GM18505 (cell line): Measurements from ENCODE around the gene DLG4.

Experiments
- ATAC-seq: cut with Tn5 transposase; IDR thresholded peaks from one replicate; pipeline ENCODE4 v1.9.1; 2021; ENCODE audit not compliant: unreplicated experiment
- POLR2A ChIP-seq: IDR thresholded peaks from 4 replicates; pipeline ENCODE4 v1.6.1; 2011; ENCODE audit warnings: borderline replicate concordance; ENCODE audit not compliant: insufficient read depth, insufficient read length; ENCODE audit errors: extremely low read depth

Gene DLG4

DNA sequence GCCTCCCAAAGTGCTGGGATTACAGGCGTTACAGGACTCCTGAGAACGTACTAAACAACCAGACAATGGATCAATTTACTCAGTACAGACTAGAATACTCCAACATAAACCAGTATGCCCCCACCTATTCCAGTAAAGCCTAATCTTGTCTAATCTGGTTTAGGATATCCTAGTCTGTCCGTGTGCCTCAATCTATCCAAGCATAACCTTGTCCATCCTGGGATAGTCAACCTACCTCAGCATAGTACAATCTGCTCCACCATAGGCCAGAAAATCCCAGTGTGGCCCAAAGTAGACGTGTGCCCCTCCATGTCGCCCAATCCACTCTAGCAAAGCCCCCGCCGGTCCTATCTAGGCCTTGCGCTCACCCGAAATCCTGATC, 14.1 kb upstream of the DLG4 start:
- no peak for ATAC-seq
- no peak for TF ChIP-seq POLR2A

DNA sequence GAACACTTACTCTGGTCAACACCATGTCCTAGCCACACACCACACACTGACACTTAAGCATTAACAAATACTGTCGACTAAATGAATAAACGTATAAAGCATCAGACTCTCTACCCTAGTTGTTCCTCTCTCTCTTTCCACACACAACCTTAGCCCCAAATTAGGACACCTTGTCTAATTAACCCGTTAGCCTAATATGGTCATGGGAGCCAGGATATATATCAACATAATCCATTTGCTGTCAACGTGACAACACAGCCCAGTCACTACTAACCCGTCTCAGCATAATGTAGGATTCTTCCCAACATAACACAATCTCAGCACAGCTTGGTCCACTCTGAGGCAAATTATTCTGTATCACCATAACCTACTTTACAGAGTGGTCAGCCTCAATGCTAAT, 12.5 kb upstream of the DLG4 start:
- no peak for ATAC-seq
- TF ChIP-seq POLR2A, result no peak

DNA sequence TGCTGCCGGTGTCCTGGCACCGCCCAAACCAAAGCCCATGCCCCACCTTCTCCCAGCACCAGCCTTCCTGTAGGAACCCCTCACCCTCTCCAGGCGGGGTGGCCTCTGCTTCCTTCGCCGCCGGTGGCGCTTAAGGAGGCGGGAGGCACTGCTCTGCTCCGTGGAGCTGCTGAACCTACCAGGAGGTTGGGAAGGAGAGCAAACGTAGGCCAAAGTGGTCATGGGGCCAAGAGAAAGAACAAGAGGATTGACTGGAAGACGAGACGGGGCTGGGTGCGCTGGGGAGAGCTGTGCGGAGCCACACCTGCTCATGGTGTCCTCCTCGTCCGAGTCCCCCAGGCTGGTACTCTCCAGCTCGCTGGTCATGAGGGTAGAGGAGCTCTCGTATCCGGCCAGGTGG, 9.9 kb upstream of the DLG4 start:
- no peak for ATAC-seq
- TF ChIP-seq POLR2A, result no peak

DNA sequence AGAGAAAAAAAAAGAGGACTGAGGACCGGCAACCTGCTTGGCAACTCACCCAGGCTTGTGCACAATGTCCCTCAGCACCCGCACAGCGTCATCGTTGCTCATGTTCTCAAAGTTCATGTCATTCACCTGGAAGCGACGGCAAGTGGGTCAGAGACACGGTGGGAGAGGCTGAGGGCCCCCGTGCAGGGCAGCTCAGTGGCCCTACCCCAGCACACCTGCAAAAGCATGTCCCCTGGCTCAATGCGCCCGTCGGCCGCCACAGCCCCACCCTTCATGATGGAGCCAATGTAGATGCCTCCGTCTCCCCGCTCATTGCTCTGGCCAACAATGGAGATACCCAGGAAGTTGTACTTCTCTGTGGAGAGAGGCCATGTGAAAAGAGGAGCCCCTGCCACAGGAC, 9.3 kb upstream of the DLG4 start:
- no peak for ATAC-seq
- TF ChIP-seq POLR2A, result no peak

DNA sequence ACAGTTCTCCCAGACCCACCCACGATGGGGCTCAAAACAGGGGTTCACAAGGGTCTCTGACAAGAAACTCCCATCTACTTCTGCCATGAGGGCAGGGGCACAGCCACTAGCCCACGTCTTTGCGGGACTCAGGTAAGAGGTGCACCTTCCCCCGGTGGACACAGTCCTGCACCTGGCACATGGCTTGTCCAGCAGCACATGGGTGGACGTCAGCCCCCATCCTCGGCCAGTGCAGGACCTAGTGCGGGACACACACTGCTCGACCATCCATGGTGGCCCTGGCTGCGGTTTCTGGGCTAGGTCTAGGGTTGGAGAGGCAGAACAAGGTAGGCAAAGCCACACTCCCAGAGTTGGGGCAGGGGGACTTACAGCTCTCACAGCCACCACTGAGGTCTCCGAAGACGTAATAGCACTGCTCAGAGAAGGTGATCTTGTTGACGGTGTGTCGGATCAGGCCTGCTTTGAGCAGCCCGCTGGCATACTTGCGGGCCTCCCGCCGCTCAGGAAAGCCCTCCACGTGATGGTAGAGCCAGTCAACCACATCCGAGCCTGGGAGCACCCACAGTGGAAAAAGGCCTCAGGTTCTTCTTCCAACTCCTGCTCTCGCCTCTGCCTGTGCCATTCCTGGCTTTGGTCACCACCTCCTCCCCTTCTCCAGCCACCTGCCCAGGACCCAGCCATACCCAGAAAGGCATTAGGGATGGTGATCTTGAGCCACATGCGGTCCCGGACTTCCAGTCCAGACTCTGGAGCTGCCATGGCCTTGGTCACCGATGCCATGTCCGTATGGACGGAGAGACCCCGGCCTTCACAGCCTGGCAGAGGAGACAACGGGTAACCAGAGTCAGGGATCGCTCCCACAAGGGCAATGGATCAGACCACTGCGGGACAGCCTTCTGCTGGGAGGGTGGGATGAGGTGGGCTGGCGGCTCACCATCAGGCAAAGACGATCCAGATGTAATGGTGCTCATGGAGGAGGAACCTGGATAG, 7.4 kb upstream of the DLG4 start:
- no peak for TF ChIP-seq POLR2A
- ATAC-seq, result no peak

DNA sequence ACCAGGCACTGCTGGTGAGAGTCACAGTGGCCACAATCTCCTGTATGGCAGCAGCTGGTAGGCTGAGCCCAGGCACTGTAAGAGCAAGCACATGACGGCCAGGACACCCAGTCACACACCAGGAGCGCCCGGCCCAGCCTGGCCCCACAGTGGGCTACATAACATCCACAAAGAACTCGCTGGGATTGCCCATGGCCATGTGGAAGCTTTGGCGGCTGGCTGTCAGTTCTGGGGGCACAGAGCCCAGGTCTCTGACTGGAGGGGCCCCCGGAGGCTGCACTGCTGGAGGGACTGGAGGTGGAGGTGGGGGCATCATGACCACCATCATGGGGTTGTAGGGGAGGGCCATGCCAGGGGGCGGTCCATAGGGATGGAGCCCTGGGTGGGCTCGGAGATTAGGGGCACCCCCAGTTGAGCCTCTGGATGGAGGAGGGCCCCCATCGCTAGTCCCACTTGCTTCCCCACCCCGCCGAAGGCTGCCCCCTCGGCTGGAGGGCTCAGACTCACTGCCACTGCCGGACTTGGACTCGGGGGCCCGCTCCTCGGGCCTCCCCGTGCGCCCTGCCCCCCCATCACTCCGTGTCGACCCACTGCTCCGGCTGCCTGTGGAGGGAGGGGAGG, 6.2 kb upstream of the DLG4 start:
- ATAC-seq, result no peak

DNA sequence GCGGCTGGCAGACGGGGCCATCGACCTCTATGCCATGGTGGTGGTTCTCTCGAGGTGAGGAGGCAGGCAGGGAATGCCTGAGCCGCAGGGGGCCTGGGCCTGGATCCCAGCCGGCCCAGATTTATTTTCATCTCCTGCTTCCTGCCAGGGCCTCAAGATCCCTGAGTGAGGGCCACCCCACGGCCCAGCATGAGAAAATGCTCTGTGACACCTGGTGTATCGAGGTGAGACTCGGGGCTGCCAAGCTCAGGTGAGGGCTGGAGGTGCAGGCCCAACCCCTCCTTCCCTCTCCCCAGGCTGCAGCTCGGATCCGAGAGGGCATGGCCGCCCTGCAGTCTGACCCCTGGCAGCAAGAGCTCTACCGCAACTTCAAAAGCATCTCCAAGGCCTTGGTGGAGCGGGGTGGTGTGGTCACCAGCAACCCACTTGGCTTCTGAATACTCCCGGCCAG, 5.0 kb upstream of the DLG4 start:
- no peak for TF ChIP-seq POLR2A
- no peak for ATAC-seq

More for the DNA sequence above, 6.2 kb upstream of the DLG4 start:
- TF ChIP-seq POLR2A, result no peak

DNA sequence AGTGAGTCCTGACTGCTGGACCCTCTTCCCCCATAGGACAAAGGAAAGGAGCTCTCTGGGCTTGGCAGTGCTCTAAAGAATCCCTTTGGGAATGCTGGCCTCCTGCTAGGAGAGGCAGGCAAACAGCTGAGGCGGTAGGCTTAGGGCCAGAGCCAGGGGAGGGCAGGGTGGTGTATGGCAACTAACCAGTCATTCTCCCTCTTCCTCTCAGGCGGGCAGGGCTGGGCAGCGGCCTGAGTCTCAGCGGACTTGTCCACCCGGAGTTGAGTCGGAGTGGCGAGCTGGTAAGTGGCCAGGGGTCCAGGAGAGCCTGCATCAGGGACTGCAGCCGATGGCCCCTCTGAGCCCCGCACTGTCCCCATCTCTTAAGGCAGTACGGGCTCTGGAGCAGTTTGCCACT, 4.5 kb upstream of the DLG4 start:
- TF ChIP-seq POLR2A, result no peak
- ATAC-seq, result no peak

DNA sequence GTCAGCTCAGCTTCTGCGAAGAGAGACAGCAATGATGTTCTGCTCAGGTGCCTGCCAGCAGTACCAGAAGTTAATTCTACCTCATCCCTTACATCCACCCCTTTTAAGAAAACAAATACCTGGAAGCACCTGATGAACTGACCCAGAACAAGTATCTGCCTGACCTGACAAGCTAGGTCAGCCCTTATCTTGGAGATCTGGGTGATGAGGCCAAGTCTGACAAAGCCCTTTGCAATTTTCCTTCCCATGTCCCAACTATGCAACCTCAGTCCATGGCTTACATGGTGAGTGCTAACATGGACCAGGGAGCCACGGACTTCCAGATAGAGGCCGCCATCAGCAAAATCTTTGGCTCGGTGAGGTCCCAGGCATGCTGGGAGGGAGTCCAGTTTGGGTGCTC, 3.7 kb upstream of the DLG4 start:
- TF ChIP-seq POLR2A, result no peak
- ATAC-seq, result no peak

DNA sequence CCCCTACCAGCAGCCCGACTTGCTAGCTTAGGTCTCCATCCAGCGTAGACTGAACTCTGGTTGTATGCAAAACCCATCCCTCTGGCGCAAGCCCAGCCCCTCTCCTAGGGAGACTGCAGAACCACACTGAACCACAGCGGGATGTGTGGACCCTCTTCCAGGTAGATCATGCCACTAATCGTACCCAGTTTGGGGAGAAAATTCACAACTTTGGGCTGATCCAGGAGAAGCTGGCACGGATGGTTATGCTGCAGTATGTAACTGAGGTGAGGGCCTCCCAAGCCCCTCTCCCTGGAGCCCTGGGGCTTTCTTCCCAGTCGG, 3.3 kb upstream of the DLG4 start:
- no peak for ATAC-seq
- no peak for TF ChIP-seq POLR2A

DNA sequence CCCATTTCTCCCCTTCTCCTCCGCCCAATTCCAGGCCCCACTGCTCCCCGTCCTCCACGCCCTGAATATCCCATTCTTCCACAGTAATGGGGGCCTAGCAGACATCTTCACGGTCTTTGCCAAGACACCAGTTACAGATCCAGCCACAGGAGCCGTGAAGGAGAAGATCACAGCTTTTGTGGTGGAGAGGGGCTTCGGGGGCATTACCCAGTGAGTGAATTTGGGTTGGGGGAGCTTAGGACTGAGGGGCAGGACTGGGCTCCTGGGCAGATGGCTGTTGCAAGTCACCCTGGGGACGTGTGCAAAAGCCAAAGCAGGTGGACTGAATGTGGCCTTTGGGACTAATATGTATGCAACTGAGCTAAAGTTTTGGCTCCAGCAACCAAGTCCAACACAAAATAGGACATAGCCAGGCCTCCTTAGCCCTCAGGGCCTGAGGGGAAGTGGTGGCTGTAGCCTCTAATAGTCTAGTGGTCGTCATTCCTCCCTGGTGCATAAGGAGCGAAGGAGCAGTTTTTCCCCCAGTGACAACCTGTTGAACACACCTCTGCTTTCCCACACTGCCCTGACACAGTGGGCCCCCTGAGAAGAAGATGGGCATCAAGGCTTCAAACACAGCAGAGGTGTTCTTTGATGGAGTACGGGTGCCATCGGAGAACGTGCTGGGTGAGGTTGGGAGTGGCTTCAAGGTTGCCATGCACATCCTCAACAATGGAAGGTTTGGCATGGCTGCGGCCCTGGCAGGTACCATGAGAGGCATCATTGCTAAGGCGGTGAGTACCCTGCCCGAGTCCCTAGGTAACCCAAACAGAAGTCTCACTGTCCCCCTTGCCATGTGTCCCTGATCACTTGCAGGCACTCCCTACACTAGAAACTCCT, 2.7 kb upstream of the DLG4 start:
- no peak for ATAC-seq
- TF ChIP-seq POLR2A, result peak; percentile 13

DNA sequence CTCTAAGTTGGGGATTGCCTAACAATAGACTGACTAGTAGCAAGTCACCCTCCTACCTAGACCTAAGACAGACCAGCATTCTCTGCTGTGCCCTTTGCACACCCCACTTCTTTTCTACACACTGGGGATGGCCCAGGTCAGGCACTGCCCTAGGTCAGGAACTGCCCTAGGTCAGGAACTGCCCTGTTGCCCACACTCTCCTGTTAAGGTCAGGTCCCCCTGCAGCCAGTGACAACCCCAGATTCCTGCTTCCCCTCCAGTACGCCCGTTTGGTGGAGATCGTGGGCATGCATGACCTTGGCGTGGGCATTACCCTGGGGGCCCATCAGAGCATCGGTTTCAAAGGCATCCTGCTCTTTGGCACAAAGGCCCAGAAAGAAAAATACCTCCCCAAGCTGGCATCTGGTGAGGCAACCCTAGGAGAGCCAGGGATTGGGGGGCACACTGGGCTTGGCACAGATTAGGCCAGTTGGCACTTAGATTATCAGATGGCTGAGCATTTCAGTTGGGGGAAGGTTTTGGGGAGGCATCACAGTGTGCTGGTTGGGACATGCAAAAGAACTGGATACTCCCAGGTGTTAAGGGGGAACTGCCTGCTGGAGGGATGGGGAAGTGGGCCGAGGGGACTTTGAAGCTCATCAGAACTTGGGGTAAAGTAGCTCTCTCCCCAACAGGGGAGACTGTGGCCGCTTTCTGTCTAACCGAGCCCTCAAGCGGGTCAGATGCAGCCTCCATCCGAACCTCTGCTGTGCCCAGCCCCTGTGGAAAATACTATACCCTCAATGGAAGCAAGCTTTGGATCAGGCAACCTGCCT, 1.8 kb upstream of the DLG4 start:
- ATAC-seq, result no peak
- peak; percentile 17 for TF ChIP-seq POLR2A
